Measurements from ENCODE around the gene RBM3. TPM values are rescaled to one million over a fixed set of nuclear protein-coding genes. Genes with fewer than 3 reads are reported as not detected.

The RBM3 gene
- total RNA-seq, 1 donor from 2014 or later, result 150 TPM

- peak; percentile 75 for DNase-seq (ENCODE audit: low spot score)
- intact Hi-C loops (cut with DNase I), result no loop called here
Observed at GRCh38 chrX:48573690-48574269, 504 bp upstream of the RBM3 start.

DNA sequence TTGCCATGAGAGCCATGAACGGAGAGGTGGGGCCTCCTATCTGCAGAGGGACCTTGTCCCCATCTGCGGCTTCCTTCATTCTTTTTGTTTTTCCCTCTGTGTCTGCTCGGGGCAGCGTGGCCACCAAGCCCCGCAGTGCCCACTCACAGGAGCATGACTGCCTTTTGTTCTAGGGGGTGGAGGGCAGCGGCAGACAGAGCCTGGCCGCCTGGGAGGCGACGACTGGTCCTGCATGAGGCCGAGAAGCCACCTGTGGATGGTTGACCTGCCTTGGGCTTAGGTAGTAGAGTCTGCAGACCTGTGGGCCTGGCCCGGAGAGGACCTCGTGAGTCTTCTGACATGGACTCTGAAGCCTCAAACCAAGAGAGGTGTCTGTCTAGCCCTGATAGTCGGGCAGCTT lies 1.4 kb downstream of the RBM3 start:
- ATAC-seq (no peak), DNase-seq (ENCODE audit: low spot score) (no peak)
- intact Hi-C loops (cut with DNase I), result no loop called here

More at GRCh38 chrX:48573690-48574269, 504 bp upstream of the RBM3 start:
- ATAC-seq, result peak; percentile 31

GRCh38 chrX:48576108-48576507 lies 1.8 kb downstream of the RBM3 start:
- intact Hi-C loops (cut with DNase I), result no loop called here
- ATAC-seq (no peak), DNase-seq (ENCODE audit: low spot score) (no peak)

GRCh38 chrX:48578661-48579128 lies 4.4 kb downstream of the RBM3 start:
- ATAC-seq, result no peak
- intact Hi-C loops (cut with DNase I), result no loop called here

DNA sequence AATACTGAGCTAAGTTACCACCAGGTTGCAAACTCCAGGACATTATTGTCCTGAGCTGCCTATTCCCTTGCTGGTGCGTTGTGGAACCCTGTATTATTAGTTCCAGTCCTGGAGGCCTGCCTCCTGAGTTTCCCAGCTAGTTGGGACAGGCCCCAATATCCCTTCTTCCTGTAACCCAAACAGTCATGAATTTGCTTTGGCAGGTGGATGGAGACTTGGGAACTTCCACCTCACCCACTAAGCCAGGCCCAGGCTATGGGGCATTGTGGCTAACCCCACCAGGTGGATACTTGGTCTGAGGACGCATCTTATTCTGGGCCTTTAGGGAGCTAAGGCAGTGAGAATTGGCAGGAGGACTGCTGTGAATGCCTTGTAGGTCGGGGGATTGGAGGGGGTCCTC lies 5.0 kb downstream of the RBM3 start:
- DNase-seq (ENCODE audit: low spot score), result no peak
- intact Hi-C loops (cut with DNase I), result no loop called here
- no peak for ATAC-seq

More at GRCh38 chrX:48578661-48579128, 4.4 kb downstream of the RBM3 start:
- no peak for DNase-seq (ENCODE audit: low spot score)

DNA sequence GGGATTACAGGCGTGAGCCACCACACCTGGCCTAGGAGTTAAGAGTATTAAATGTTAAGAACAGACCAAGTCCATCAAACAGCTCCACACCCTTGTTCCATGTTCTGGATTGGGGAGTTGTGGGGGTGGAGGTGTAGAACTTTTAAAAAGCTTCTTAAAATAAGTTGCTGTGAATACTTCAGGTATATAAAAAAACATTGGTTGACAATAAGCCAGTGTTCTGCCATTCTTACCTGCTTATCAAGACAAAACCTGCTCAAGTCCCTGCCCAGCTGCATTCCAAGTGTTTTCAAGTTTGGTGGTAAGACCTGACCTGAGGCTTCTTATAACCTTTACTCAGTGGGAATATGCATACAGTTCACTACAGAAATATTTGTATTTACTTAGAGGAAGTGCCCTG lies 6.4 kb downstream of the RBM3 start:
- no peak for ATAC-seq
- DNase-seq (ENCODE audit: low spot score), result no peak
- intact Hi-C loops (cut with DNase I), result no loop called here

DNA sequence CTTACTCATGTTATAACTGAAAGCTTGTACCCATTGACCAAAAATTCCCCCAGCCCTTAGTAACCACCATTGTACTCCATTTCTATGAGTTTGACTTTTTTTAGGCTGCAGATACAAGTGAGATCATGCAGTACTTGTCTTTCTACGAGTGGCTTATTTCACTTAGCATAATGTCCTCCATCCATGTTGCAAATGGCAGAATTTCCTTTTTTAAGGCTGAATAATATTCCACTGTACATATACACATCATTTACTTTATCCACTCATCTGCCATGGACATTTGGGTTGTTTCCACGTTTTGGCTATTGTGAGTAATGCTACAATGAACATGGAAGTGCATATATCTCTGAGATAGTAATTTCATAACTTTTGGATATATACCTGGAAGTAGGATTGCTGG lies 10.4 kb downstream of the RBM3 start:
- DNase-seq (ENCODE audit: low spot score) (no peak), ATAC-seq (no peak)
- intact Hi-C loops (cut with DNase I), result no loop called here

- no peak for ATAC-seq
- DNase-seq (ENCODE audit: low spot score), result no peak
- intact Hi-C loops (cut with DNase I), result no loop called here
Observed at GRCh38 chrX:48589482-48590162, 15.3 kb downstream of the RBM3 start.

DNA sequence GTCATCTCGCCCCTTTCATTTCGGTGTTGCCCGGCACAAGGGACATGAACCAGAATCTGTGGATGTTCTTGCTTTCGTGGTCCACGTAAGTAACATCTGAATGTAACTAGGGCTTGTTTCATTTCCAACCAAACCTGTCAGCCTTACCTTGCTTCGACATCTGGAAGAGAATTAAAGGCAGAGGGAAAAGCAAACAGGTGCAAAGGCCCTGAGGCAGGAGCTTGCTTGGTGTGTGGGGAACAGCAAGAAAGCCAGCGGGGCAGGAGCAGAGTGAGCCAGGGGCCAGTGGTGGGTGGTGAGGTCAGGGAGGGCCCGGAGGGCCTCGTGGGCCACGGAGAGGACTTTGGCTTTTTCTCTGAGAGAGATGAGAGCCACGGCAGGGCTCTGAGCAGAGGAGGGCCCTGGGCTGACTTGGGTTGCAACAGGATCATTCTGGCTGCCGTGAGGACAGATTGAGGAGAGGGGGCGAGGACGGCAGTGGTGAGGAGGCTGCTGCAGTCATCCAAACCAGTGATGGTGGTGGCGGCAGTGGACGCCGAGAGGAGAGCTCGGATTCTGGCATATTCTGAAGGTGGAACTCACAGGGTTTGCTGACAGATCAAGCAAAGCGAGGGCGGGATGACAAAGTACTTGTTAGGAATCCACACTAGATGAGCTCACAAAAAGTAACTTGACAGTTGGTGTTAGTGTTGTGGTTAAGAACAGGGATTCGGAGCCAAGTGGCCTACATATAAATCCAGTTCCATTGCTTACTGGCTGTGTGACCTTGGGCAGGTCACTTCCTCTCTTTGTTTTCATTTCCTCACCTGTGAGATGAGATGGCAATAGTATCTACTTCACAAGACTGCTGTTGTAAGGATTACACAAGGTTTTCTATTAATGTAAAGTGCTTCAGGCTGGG lies 16.2 kb downstream of the RBM3 start:
- intact Hi-C loops (cut with DNase I), result no loop called here

DNA sequence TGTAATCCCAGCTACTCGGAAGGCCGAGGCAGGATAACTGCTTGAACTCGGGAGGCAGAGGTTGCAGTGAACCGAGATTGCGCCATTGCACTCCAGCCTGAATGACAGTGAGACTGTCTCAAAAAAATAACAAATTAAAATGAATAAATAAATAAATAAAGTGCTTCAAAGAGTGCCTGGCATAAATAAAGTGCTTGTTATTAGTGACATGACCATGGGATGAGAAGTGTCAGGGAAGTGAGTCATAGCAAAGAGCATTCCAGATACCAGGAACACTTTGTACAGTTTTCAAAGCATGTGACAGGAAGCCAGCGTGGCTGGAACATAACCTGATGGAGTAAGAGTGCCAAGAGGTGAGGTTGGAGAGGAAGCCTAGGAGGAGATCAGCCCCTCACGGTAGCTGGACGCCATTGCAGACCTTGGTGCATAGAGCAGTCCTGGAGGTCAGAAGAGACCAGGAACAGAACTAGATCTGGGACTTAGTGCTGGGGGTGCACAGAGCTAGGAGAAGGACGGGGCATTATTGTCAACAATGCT lies 17.0 kb downstream of the RBM3 start:
- no peak for DNase-seq (ENCODE audit: low spot score)
- intact Hi-C loops (cut with DNase I), result no loop called here
- peak; percentile 17 for ATAC-seq

More for the DNA sequence above, 16.2 kb downstream of the RBM3 start:
- DNase-seq (ENCODE audit: low spot score) (no peak), ATAC-seq (no peak)

- DNase-seq (ENCODE audit: low spot score), result no peak
- no peak for ATAC-seq
- intact Hi-C loops (cut with DNase I), result no loop called here
Observed at GRCh38 chrX:48592971-48593370, 18.7 kb downstream of the RBM3 start.

- no peak for ATAC-seq
- no peak for DNase-seq (ENCODE audit: low spot score)
- intact Hi-C loops (cut with DNase I), result no loop called here
Observed at GRCh38 chrX:48595929-48596328, 21.6 kb downstream of the RBM3 start.

DNA sequence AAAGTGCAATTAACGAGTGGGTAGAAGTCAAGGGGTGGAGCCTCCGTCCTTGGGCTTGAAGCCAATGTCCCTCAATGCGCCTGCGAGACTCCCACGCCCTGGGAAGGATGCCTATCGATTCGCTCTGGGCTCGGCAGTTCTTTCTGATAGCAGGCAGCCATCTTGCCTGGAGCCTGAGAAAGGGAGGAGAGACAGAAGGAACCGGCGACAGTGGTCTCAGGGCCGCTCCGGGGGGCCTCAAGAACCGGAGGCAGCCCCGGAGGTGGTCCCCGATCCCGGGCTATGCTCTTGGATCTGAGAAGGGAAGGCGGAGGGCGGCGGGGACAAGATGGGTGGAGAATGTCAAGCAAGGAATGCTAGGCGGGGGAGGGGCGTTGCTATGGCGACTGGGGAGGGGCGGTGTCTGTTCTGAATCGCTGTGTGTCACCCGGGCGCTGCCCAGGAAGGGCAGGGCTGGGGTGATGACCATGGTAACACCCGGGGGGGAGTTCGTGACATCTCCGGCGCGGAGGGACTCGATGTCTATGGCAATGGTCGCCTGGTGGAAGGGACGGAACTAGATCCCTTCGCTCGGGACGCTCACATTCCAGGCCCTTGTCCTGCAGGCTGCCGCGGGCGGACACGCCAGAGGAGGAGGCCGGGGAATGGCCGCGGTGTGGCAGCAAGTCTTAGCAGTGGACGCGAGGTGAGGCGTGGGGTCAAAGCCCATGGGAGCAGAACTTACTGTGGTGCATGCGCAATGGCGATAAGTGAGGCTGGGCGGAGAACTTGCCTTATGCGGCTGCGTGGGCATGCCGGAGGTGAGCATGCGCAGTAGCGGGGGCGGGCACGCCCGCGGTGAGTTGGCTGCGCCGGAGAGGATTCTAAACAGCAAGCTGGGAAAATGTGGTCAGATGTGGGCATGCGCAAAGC lies 23.3 kb downstream of the RBM3 start, which contains the start of gene WDR13:
TSS of gene WDR13 (plus strand) at position 140 of the 912 bp plus-strand sequence. CDS start at position 645, 505 bp downstream.
- DNase-seq (ENCODE audit: low spot score), result peak; percentile 94
- intact Hi-C loops (cut with DNase I), result no loop called here
- peak; percentile 96 for ATAC-seq

DNA sequence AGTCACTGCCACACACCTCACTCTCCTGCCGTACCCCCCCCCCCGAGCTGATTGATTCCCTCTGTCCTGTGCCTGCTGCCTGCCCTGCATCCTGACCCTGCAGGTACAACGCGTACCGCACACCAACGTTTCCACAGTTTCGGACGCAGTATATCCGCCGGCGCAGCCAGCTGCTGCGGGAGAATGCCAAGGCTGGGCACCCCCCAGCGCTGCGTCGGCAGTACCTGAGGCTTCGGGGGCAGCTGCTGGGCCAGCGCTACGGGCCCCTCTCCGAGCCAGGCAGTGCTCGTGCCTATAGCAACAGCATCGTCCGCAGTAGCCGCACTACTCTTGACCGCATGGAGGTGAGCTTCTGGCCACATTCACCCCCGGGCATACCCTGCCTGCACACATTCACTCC lies 24.3 kb downstream of the RBM3 start:
- ATAC-seq (no peak), DNase-seq (ENCODE audit: low spot score) (no peak)
- intact Hi-C loops (cut with DNase I), result no loop called here

GRCh38 chrX:48599341-48599740 lies 25.1 kb downstream of the RBM3 start:
- no peak for DNase-seq (ENCODE audit: low spot score)
- intact Hi-C loops (cut with DNase I), result no loop called here
- ATAC-seq, result no peak

DNA sequence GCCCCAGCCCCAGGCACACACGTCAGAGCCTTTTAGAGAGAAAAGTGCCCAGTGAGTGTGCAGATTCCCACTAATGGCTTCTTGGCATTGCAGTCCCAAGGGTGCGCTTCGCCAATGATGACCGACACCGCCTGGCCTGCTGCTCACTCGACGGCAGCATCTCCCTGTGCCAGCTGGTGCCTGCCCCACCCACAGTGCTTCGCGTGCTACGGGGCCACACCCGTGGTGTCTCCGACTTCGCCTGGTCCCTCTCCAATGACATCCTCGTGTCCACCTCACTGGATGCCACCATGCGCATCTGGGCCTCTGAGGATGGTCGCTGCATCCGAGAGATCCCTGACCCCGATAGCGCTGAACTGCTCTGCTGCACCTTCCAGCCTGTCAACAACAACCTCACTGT lies 25.9 kb downstream of the RBM3 start:
- intact Hi-C loops (cut with DNase I), result no loop called here
- ATAC-seq, result no peak
- DNase-seq (ENCODE audit: low spot score), result no peak

DNA sequence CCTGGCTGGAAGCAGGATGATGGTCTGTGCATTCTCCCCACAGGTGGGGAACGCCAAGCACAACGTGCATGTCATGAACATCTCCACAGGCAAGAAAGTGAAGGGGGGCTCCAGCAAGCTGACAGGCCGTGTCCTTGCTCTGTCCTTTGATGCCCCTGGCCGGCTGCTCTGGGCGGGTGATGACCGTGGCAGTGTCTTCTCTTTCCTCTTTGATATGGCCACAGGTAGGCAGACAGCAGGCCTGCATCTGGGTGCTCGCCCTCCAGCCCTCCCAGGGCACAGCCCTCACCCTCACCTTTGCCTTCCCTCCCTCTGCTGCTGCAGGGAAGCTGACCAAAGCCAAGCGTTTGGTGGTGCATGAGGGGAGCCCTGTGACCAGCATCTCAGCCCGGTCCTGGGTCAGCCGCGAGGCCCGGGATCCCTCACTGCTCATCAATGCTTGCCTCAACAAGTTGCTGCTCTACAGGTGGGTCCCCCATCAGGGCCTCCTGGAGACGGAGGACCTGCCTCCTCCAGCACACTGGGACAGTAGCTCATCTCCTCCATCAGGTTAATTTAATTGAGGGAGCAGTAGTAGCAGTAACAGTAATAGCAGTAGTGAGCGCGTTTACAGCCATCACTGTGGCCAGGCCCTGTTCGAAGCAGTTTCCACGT lies 27.6 kb downstream of the RBM3 start:
- DNase-seq (ENCODE audit: low spot score) (no peak), ATAC-seq (no peak)
- intact Hi-C loops (cut with DNase I), result no loop called here

GRCh38 chrX:48604701-48605100 lies 30.4 kb downstream of the RBM3 start:
- DNase-seq (ENCODE audit: low spot score) (no peak), ATAC-seq (no peak)
- intact Hi-C loops (cut with DNase I), result no loop called here
